ENCODE results near the gene CNDP1. TPM values are rescaled to one million over a fixed set of nuclear protein-coding genes. Genes with fewer than 3 reads are reported as not detected.

Gene CNDP1
- polyA plus RNA-seq, 2 donors = 0.04 TPM; not detected in 1

Other genes starting within 250 kb of the CNDP1 start
- gene CYB5A, start 242.5 kb upstream of the CNDP1 start, polyA plus RNA-seq = 10 to 100 TPM; 37.0 to 81.5 TPM
- not detected for gene C18orf63, start 218.7 kb upstream of the CNDP1 start, polyA plus RNA-seq
- under 1 TPM in 1 of 2 donors, not detected in 1; 0.02 TPM for gene DIPK1C, start 77.2 kb upstream of the CNDP1 start, polyA plus RNA-seq
- 10 to 100 TPM; 42.5 to 60.0 TPM for gene CNDP2, start 38.1 kb upstream of the CNDP1 start, polyA plus RNA-seq
- 1 to 10 TPM; 2.2 to 2.6 TPM for gene ZNF407, start 63.4 kb downstream of the CNDP1 start, polyA plus RNA-seq